ENCODE data around the gene STX4.

The STX4 gene

GRCh38 chr16:31061126-31061812 lies 27.9 kb downstream of the STX4 start:
- no peak overlapping the region for H3K4me3 ChIP-seq (ENCODE audit: low read length)
- TF ChIP-seq CTCF (conservative IDR thresholded peaks at IDR 0.05; ENCODE audit: low read depth, low read length): no peak
- DNase-seq (ENCODE audit: low read depth): no peak

GRCh38 chr16:31061813-31062440 lies 28.6 kb downstream of the STX4 start:
- no peak overlapping the region for H3K4me3 ChIP-seq (ENCODE audit: low read length)
- no peak for TF ChIP-seq CTCF (conservative IDR thresholded peaks at IDR 0.05; ENCODE audit: low read depth, low read length)
- no peak for DNase-seq (ENCODE audit: low read depth)

GRCh38 chr16:31063495-31063842 lies 30.1 kb downstream of the STX4 start:
- no peak for DNase-seq (ENCODE audit: low read depth)
- TF ChIP-seq CTCF (conservative IDR thresholded peaks at IDR 0.05; ENCODE audit: low read depth, low read length): no peak
- no peak overlapping the region for H3K4me3 ChIP-seq (ENCODE audit: low read length)

GRCh38 chr16:31063843-31064611 lies 30.7 kb downstream of the STX4 start:
- H3K4me3 ChIP-seq (ENCODE audit: low read length): no peak overlapping the region
- no peak for DNase-seq (ENCODE audit: low read depth)
- no peak for TF ChIP-seq CTCF (conservative IDR thresholded peaks at IDR 0.05; ENCODE audit: low read depth, low read length)

GRCh38 chr16:31064882-31065461 lies 31.6 kb downstream of the STX4 start:
- H3K4me3 ChIP-seq (ENCODE audit: low read length): no peak overlapping the region

GRCh38 chr16:31067342-31067741 lies 34.0 kb downstream of the STX4 start:
- no peak overlapping the region for H3K4me3 ChIP-seq (ENCODE audit: low read length)
- TF ChIP-seq CTCF (conservative IDR thresholded peaks at IDR 0.05; ENCODE audit: low read depth, low read length): no peak
- DNase-seq (ENCODE audit: low read depth): no peak

More at GRCh38 chr16:31064882-31065461, 31.6 kb downstream of the STX4 start:
- no peak for DNase-seq (ENCODE audit: low read depth)
- no peak for TF ChIP-seq CTCF (conservative IDR thresholded peaks at IDR 0.05; ENCODE audit: low read depth, low read length)
